ENCODE data around the gene PLAAT4.
"Not testable (repeated sequence)": the region's sequence is repeated elsewhere in the genome, so short reads cannot be mapped to it uniquely, and the experiment has no call there.

PLAAT4 gene

GRCh38 chr11:63573881-63574855 is 37.6 kb downstream of the PLAAT4 start:
- DNase-seq = no peak

- DNase-seq = no peak
Observed at GRCh38 chr11:63574856-63575602, 38.4 kb downstream of the PLAAT4 start.

- DNase-seq = not testable (repeated sequence)
Observed at GRCh38 chr11:63578882-63579281, 42.3 kb downstream of the PLAAT4 start.

- DNase-seq = not testable (repeated sequence)
Observed at GRCh38 chr11:63581224-63581623, 44.6 kb downstream of the PLAAT4 start.

- no peak for DNase-seq
Observed at GRCh38 chr11:63583357-63583677, 46.7 kb downstream of the PLAAT4 start.

- no peak for DNase-seq
Observed at GRCh38 chr11:63586451-63587166, 50.0 kb downstream of the PLAAT4 start.

- no peak for DNase-seq
Observed at GRCh38 chr11:63589000-63589399, 52.4 kb downstream of the PLAAT4 start.

GRCh38 chr11:63590024-63590788 is 53.6 kb downstream of the PLAAT4 start:
- no peak for DNase-seq

GRCh38 chr11:63592975-63593395 is 56.4 kb downstream of the PLAAT4 start:
- peak; percentile 13 for DNase-seq

GRCh38 chr11:63595296-63595695 is 58.7 kb downstream of the PLAAT4 start:
- no peak for DNase-seq

Data from NCI-H1092 treated with DMSO at 0.1 percent for 48 hours (cell line).